ENCODE measurements around the gene TIGIT. TPM values are rescaled to one million over a fixed set of nuclear protein-coding genes. Genes with fewer than 3 reads are reported as not detected.

Gene TIGIT
- total RNA-seq, 1 experiment from 2014 or later: not detected

DNA sequence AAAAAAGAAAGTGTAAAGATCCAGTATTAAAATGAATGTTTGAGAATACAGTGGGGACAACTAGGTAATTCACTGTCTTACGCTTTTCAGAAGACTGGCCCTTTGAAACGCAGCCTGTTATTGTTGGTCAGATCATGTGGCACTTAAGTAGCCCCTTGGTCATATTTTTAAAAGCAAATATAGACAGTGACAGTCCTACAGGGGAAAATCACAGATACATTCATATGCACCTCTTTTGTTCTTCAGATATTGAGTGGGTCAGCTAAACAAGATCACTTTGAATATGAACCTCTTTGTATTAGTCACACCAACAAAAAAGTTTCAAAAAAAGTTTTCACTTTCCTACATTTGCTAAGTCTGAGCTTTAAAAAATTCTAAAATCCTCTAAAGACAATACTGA lies 36.0 kb downstream of the TIGIT start:
- no peak overlapping the region for H4K5ac ChIP-seq (ENCODE audit: insufficient read length, low read depth, low read length)
- H3K9me3 Mint-ChIP-seq: peaks cover 0 to 4% of the 10 kb centered on the region in 2 experiments; a peak in 1 of 5 replicates
- no peak overlapping the region for H2BK120ac ChIP-seq (ENCODE audit: low read depth, low read length, poor library complexity, severe bottlenecking)
- H2AFZ ChIP-seq (ENCODE audit: low read length): no peak overlapping the region
- no peak overlapping the region for H4K8ac ChIP-seq (replicated peaks; ENCODE audit: insufficient read length, low read depth, low read length)
- no peak overlapping the region for H2BK5ac ChIP-seq (ENCODE audit: insufficient read length, low read length)
- H2BK15ac ChIP-seq (ENCODE audit: low read depth, low read length): no peak overlapping the region
- H2BK12ac ChIP-seq (ENCODE audit: insufficient read length, low read depth, low read length): no peak overlapping the region
- no peak overlapping the region for H2BK20ac ChIP-seq (ENCODE audit: low read depth, low read length, poor library complexity, severe bottlenecking)
- H3K14ac ChIP-seq (ENCODE audit: insufficient read depth, low read length): no peak overlapping the region
- H4K20me1 ChIP-seq (ENCODE audit: control insufficient read depth, insufficient read depth, insufficient read length): no peaks in the 10 kb centered on the region
- H3K23me2 ChIP-seq (ENCODE audit: insufficient read length, low read depth, low read length, poor library complexity, severe bottlenecking): peaks cover 2% of the 10 kb centered on the region
- H3K27ac ChIP-seq (ENCODE audit: insufficient read length, low read depth, low read length): no peak overlapping the region
- peaks cover 0 to 12% (median 2%) of the 10 kb centered on the region in 3 experiments; a peak in 2 of 7 replicates for H3K36me3 Mint-ChIP-seq (ENCODE audit: insufficient read depth in 1 of 3, low read depth in 3 of 3)
- H3K4ac ChIP-seq (ENCODE audit: low read depth, low read length): no peak overlapping the region
- H3K79me1 ChIP-seq (ENCODE audit: insufficient read depth, low read depth, low read length, poor library complexity, severe bottlenecking): no peaks in the 10 kb centered on the region
- H3K9ac ChIP-seq (ENCODE audit: extremely low read depth, insufficient read length, low read length): no peak overlapping the region
- no peaks in the 10 kb centered on the region; the same call in 1 of the 2 replicates for H3K4me1 ChIP-seq (ENCODE audit: insufficient read depth, low read length)
- no peaks in the 10 kb centered on the region for H3K79me2 ChIP-seq (ENCODE audit: insufficient read depth, low read length)
- H3K23ac ChIP-seq (ENCODE audit: insufficient read length, low read depth, low read length): no peak overlapping the region
- TF ChIP-seq, protein P1, sequence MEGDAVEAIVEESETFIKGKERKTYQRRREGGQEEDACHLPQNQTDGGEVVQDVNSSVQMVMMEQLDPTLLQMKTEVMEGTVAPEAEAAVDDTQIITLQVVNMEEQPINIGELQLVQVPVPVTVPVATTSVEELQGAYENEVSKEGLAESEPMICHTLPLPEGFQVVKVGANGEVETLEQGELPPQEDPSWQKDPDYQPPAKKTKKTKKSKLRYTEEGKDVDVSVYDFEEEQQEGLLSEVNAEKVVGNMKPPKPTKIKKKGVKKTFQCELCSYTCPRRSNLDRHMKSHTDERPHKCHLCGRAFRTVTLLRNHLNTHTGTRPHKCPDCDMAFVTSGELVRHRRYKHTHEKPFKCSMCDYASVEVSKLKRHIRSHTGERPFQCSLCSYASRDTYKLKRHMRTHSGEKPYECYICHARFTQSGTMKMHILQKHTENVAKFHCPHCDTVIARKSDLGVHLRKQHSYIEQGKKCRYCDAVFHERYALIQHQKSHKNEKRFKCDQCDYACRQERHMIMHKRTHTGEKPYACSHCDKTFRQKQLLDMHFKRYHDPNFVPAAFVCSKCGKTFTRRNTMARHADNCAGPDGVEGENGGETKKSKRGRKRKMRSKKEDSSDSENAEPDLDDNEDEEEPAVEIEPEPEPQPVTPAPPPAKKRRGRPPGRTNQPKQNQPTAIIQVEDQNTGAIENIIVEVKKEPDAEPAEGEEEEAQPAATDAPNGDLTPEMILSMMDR (conservative IDR thresholded peaks at IDR 0.05): no peak
- WGBS (ENCODE audit: extremely low coverage, insufficient read length, low lambda C conversion rate): no CpG with 5 or more reads among the region's 2 CpGs
- no peak overlapping the region for H3K56ac ChIP-seq (ENCODE audit: insufficient read length, low read depth, low read length)
- no peak overlapping the region for H3K18ac ChIP-seq (ENCODE audit: insufficient read length, low read depth, low read length)
- no peaks in the 10 kb centered on the region for H3K27me3 ChIP-seq (ENCODE audit: insufficient read depth, low read length)
- no peak overlapping the region for H3K27ac Mint-ChIP-seq
- H3K4me3 Mint-ChIP-seq: no peak overlapping the region
- no peaks in the 10 kb centered on the region for H3K27me3 Mint-ChIP-seq (ENCODE audit: low read depth)
- no peak overlapping the region for H2AK5ac ChIP-seq (ENCODE audit: insufficient read length, low read length)
- no peak for DNase-seq
- H3K9me3 ChIP-seq (ENCODE audit: control insufficient read depth, low read depth, low read length): no peaks in the 10 kb centered on the region
- H3K4me2 ChIP-seq (ENCODE audit: insufficient read depth, insufficient read length, low read length): no peak overlapping the region
- no peak overlapping the region for H4K91ac ChIP-seq (ENCODE audit: insufficient read length, low read depth, low read length)
- peaks cover 40 to 46% of the 10 kb centered on the region in 2 experiments for H3K4me1 Mint-ChIP-seq
- H3T11ph ChIP-seq (ENCODE audit: low read length): no peak overlapping the region
